Effector memory CD4-positive, alpha-beta T cell (primary cell): ENCODE measurements around the gene SURF1.
"Not testable (repeated sequence)": the region's sequence is repeated elsewhere in the genome, so short reads cannot be mapped to it uniquely, and the experiment has no call there.

Experiments used
- DNase-seq, 3 donors: peaks; one replicate each; pipeline ENCODE4 v3.0.0-alpha.2; 2020
- H3K27ac ChIP-seq: 2 replicates; pipeline ENCODE4 v1.7.0; 2013; ENCODE audit warnings: mild to moderate bottlenecking, low read length, moderate library complexity; ENCODE audit not compliant: insufficient read depth, poor library complexity, severe bottlenecking
- H3K27me3 ChIP-seq: replicated peaks from 2 replicates; pipeline ENCODE4 v1.7.0; 2013; ENCODE audit warnings: mild to moderate bottlenecking, low read length; ENCODE audit not compliant: insufficient read depth, control insufficient read depth, poor library complexity, severe bottlenecking
- H3K36me3 ChIP-seq: 2 replicates; pipeline ENCODE4 v1.7.0; 2013; ENCODE audit warnings: mild to moderate bottlenecking, low read length, moderate library complexity; ENCODE audit not compliant: control insufficient read depth, insufficient read depth
- H3K4me1 ChIP-seq: 2 replicates; pipeline ENCODE4 v1.7.0; 2013; ENCODE audit warnings: low read length, mild to moderate bottlenecking; ENCODE audit not compliant: control insufficient read depth, insufficient read depth, poor library complexity, severe bottlenecking
- H3K4me3 ChIP-seq: 2 replicates; pipeline ENCODE4 v1.7.0; 2013; ENCODE audit warnings: low read length, low read depth, mild to moderate bottlenecking; ENCODE audit not compliant: insufficient read depth, poor library complexity, severe bottlenecking
- H3K9me3 ChIP-seq: 2 replicates; pipeline ENCODE4 v1.7.0; 2013; ENCODE audit warnings: mild to moderate bottlenecking, low read length, moderate library complexity; ENCODE audit not compliant: control insufficient read depth

SURF1 gene

GRCh38 chr9:133327834-133328484, 28.3 kb downstream of the SURF1 start:
- no peak overlapping the region for H3K4me3 ChIP-seq
- no peaks in the 10 kb centered on the region for H3K4me1 ChIP-seq
- H3K9me3 ChIP-seq, result no peaks in the 10 kb centered on the region
- no peak overlapping the region for H3K27ac ChIP-seq
- H3K36me3 ChIP-seq, result peaks cover 32% of the 10 kb centered on the region
- DNase-seq, result no peak
- no peaks in the 10 kb centered on the region for H3K27me3 ChIP-seq

DNA sequence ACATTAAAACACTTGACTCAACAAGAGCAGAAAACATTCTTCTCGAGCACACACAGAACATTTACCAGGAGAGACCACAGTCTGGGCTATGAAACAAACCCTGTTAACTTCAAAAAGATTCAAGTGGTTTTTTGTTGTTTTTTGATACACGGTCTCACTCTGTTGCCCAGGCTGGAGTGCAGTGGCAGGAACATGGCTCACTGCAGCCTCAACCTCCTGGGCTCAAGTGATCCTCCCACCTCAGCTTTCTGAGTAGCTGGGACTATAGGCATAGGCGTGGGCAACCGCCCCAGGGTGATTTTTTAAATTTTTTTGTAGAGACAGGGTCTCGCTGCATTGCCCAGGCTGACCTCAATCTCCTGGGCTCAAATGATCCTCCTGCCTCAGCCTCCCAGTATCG, 29.3 kb downstream of the SURF1 start:
- not testable (repeated sequence) for DNase-seq, H3K27ac ChIP-seq, H3K9me3 ChIP-seq, H3K4me1 ChIP-seq, H3K4me3 ChIP-seq, H3K27me3 ChIP-seq
- peaks cover 22% of the 10 kb centered on the region for H3K36me3 ChIP-seq

- no peak overlapping the region for H3K27ac ChIP-seq
- no peak for DNase-seq
- no peaks in the 10 kb centered on the region for H3K4me1 ChIP-seq
- H3K4me3 ChIP-seq, result no peak overlapping the region
- H3K36me3 ChIP-seq, result no peaks in the 10 kb centered on the region
- no peaks in the 10 kb centered on the region for H3K9me3 ChIP-seq
- no peaks in the 10 kb centered on the region for H3K27me3 ChIP-seq
Measured at GRCh38 chr9:133323991-133324703, 32.1 kb downstream of the SURF1 start.

GRCh38 chr9:133323211-133323610, 33.1 kb downstream of the SURF1 start:
- H3K4me3 ChIP-seq, result no peak overlapping the region
- DNase-seq, result no peak

GRCh38 chr9:133322701-133323100, 33.6 kb downstream of the SURF1 start:
- Histone ChIP-seq H3K4me1 (no peaks in the 10 kb centered on the region), H3K4me3 (no peak overlapping the region), H3K27me3 (no peaks in the 10 kb centered on the region), H3K27ac (no peak overlapping the region), H3K9me3 (no peaks in the 10 kb centered on the region), H3K36me3 (no peaks in the 10 kb centered on the region)
- no peak for DNase-seq

More at GRCh38 chr9:133323211-133323610, 33.1 kb downstream of the SURF1 start:
- H3K27ac ChIP-seq, result no peak overlapping the region
- no peaks in the 10 kb centered on the region for H3K36me3 ChIP-seq
- no peaks in the 10 kb centered on the region for H3K9me3 ChIP-seq
- no peaks in the 10 kb centered on the region for H3K4me1 ChIP-seq
- H3K27me3 ChIP-seq, result no peaks in the 10 kb centered on the region

DNA sequence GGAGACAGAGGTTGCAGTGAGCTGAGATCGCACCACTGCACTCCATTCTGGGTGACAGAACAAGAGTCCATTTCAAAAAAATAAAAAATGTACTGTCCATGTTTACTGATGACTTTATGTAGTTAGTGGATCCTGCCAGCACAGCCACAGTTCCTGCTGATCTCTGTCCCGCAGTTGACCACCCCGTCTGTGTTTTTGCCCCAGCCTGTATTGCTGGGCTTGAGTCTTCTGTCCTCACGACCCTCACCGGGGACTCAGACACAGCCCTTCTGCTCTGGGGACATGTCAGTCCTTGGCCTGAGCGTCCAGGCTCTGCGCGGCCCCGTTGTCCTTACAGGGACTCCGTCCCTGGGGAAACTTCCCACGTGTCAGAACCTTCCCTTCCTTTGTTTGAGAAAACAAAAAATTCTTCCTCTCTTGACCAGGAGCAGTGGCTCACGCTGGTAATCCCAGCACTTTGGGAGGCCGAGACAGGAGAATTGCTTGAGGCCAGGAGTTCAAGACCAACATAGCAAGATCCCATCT, 34.8 kb downstream of the SURF1 start:
- DNase-seq, result no peak
- H3K36me3 ChIP-seq, result no peaks in the 10 kb centered on the region

GRCh38 chr9:133320421-133320881, 35.8 kb downstream of the SURF1 start:
- DNase-seq, result no peak
- H3K27ac ChIP-seq, result no peak overlapping the region
- H3K4me1 ChIP-seq, result no peaks in the 10 kb centered on the region
- H3K36me3 ChIP-seq, result no peaks in the 10 kb centered on the region
- H3K27me3 ChIP-seq, result no peaks in the 10 kb centered on the region
- no peak overlapping the region for H3K4me3 ChIP-seq
- no peaks in the 10 kb centered on the region for H3K9me3 ChIP-seq

More for the DNA sequence above, 34.8 kb downstream of the SURF1 start:
- Histone ChIP-seq H3K4me1 (no peaks in the 10 kb centered on the region), H3K27ac (no peak overlapping the region), H3K9me3 (no peaks in the 10 kb centered on the region), H3K4me3 (no peak overlapping the region), H3K27me3 (no peaks in the 10 kb centered on the region)

- not testable (repeated sequence) for H3K27me3 ChIP-seq, H3K27ac ChIP-seq, H3K36me3 ChIP-seq, H3K9me3 ChIP-seq, H3K4me1 ChIP-seq, DNase-seq, H3K4me3 ChIP-seq
Measured at GRCh38 chr9:133317551-133317950, 38.7 kb downstream of the SURF1 start.

DNA sequence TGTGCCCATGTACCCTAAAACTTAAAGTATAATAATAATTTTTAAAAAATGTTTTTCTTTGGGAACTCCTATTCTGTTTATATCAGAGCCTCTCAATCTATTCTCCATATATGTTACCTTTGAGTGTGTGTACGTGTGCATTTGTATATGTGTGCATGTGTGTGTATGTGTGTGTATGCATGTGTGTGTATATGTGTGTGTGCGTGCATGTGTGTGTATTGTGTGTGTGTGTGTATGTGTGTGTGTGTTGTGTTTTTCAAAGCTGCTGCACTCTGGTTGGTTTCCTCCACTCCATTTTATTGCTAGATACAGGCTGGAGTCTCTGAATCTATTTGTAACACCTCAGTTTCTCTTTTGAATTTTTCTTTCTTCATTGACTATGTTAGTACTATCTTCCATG, 40.3 kb downstream of the SURF1 start:
- Histone ChIP-seq H3K9me3 (no peaks in the 10 kb centered on the region), H3K4me3 (no peak overlapping the region), H3K27ac (no peak overlapping the region), H3K36me3 (no peaks in the 10 kb centered on the region), H3K4me1 (no peaks in the 10 kb centered on the region), H3K27me3 (no peaks in the 10 kb centered on the region)
- no peak for DNase-seq

- no peak for DNase-seq
- Histone ChIP-seq H3K36me3 (no peaks in the 10 kb centered on the region), H3K27me3 (no peaks in the 10 kb centered on the region), H3K4me3 (no peak overlapping the region), H3K9me3 (no peaks in the 10 kb centered on the region), H3K4me1 (no peaks in the 10 kb centered on the region), H3K27ac (no peak overlapping the region)
Measured at GRCh38 chr9:133309608-133310007, 46.7 kb downstream of the SURF1 start.
